Activated T-cell treated with anti-CD3 and anti-CD28 coated beads, Interleukin-2, amount 50 U/mL, for 48 hours (primary cell): Measurements from ENCODE around the gene ZNF474.

Experiments used
- DNase-seq, 2 experiments: peaks; one replicate each; pipeline ENCODE4 v3.0.0-alpha.2; 2020

Gene ZNF474

DNA sequence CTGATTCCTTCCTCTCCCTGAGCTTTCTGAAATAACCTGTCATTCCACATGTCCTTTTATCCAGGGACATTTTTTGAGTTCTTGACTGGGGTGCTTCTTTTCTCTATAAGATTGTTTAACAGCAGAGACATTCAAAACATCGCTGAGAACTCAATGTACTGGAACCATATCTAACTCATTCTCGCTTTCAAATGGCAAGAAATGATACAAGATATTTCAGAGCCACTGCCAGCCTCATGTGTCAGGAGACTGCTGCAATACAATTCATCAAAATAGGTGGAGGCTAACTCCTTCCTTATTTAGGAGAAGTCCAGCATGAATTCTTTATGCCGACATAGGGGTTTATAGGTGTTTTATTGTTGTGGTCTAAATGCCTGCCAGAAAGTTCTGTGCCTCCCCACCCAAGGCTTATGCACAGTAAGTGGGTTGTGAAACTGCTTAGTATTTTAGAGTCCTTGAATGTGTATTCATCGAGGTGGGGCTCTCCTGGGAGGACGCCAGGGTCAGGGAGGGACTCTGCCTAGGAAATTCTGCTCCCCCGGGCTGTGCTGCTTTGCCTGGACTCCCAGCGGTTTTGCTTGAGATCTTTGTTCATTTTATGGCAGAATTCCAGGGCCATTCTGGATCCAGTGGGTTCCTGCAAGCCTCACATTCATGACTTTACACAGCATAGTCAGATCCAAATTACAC, 53.9 kb downstream of the ZNF474 start:
- no peak for DNase-seq

DNA sequence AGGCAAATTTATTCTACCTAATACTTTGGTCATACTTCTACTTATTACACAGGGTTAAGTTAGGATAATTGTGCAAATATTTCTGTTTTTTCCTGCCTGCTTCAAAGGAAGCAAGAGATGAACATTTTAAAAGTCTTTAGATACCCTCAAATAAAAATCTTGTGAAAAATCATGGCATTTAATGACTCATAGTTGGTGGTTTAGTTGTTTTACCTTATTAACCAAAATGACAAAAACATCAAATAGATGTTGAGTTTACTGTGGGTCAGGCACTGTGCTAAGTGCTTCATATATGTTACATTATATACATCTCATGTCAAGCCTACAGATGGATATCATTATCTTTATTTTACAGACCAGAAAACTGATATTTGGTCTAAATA, 54.4 kb downstream of the ZNF474 start:
- DNase-seq, result no peak

DNA sequence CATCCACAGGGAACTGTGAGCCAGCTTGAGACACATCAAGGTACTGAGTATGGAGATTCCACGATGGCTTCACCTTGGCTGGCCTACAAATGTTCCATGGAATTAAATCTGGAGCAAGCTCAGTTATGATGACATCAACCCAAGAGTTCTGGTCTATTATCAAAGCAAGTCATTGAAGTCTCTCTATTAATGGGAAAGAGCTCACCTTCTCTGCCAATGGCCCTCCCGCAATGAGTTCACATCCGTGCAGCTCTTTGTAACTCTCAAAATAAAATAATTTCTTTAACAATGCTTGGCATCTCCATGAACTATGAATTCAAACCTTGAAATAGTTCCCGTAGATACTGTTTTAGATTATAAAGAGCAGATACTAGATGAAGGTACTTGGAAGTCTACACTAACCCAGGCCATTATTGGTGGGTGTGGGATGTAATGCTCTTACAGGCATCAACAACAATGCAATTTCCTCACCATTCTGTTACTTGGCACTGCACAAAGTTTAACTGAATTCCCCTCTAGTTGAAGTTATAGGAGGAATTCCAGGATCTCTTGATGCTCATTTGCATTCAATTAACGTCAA, 55.4 kb downstream of the ZNF474 start:
- no peak for DNase-seq

DNA sequence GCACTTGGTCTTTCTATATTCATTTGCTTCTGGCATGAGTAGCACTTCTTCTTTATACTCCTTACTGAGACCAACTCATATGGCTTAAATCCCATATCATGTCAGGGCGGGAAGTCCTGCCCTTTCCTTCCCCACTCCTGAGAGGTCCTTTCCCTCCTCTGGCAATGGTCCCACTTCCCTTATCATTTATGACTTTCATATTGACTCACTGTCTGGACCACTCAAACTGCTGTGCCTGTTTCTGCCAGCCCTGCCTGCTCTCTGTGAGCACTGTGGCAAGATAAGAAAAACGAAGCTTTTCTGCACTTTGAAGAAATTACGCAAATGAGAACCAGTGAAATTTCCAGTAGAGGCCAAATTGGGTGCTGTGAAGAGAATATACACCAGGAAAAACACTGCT, 58.1 kb downstream of the ZNF474 start:
- no peak for DNase-seq

DNA sequence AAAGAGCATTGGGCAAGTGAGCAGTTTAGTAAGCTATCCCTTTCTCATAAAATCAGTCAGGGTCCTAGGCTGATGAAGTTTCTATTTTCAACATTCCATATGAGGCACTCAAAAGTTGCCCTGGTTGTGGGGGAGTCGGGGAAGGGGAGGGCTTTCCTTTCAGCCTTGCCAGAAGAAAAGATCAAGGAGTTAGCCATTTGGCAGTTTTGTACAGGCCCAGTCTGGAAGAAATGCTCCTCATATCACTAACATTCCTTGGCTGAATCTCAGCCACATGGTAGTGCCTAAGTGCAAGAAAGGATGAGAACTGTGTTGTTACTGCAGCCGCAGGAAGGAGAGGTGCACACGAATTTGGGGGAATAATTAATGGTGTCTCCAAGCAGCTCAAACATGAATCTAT, 60.8 kb downstream of the ZNF474 start:
- no peak for DNase-seq

DNA sequence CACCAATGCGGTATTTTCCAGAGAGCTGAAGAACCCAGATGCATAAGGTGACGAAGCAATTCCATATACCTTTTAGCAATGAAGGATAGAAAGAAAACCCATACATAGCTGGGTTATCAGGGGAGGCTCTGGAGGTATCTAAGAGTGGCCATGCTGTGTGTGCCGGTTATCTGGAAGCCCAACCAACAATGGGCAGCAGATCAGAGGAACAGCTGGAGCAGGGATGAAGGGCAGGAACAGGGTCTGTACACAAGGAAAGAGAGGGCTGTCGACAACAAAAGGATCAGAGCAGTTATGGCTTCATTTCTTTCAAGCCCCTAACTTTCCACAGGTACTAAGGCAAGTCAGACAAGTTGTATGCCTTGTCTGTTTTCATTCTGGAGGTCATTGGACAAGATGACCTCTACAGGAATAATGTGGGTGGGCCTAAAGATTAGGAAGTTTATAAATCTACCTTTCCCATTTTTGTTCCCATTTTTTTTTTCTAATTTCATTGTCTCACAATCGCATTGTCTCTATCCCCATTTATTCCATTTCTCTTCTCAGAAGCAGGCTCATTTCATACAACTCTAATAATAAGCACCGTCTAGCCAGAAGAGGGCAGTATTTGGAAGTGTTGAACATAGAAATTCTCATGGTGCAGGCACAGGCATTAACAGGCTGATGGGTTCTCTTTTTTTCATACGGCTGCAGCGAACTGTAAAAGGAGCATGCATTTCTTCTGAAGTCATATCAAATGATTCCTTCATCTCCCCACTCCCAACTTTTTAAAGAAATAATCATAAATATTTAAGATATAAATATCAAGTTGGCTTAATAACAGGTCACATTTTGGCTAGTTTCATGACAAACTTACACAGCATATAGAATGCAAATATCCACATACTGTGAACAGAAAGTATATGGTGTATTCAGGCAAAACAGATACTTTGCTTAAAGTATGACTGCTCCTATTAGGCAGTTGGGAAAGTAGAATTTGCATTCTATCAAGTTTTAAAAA, 63.5 kb downstream of the ZNF474 start:
- DNase-seq, result no peak

DNA sequence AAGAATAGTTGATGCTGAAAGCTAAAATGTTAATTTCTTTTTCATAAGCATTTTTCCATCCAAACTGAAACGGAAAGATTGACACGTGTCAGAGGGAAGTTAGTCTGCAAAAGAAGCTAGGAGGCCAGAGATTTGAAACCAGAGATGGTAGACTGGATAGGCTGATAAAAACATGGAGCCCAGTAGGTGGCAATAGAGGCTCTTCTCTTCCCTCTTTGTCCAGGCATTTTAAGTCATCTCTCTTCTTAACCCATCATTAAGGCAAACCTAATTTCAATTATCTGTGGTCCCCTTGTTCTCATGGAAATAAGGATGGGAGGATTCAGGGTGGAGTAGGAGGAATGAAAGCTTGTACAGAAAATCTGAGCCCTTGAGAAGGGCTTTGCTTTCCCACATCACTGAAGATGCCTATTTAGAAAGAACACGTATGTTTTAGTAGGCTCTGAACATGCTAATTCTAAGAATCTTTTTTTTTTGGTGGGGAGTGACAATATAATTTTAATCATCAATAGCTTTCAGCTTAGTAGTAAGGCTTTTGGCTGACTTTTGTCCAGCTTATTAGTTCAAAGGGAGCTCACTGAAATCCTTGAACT, 66.6 kb downstream of the ZNF474 start:
- DNase-seq, result no peak

DNA sequence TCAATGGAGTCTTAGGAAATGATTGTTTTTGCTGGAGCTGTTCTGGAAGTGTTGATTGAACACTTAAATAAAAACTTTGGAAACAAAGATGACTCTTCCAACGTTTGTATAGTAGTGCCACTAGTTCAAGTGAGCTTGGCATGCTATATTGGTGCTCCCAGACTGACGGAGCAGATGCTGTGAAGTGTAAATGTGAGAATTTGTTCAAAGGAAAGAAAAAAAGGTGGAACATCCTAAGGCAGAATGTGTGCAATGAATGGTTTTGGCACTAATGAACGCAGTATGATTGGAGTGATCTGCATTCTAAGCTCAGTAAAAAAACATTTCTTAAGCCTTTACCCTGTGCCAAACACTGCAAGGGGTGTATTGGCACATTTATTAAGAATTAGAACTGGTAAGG, 69.8 kb downstream of the ZNF474 start:
- DNase-seq, result no peak

DNA sequence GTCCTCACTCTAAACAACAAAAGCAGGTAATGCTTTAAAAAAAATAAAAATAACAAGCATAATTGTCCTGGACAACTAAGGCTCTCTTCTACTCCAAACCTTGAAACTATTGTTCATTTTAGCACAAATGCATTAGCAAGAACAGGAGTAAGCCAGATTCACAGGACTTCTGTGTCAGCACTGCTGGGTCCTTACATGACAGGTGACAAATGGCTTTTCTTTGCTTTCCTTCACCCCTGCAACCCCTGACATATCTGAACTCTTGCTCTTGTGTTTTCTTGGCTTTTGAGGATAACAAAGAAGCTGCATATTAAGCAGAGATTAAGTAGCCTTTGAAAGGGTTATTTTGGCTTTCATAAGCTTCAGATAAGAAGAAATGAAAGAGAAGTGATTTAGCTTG, 71.1 kb downstream of the ZNF474 start:
- DNase-seq, result no peak

DNA sequence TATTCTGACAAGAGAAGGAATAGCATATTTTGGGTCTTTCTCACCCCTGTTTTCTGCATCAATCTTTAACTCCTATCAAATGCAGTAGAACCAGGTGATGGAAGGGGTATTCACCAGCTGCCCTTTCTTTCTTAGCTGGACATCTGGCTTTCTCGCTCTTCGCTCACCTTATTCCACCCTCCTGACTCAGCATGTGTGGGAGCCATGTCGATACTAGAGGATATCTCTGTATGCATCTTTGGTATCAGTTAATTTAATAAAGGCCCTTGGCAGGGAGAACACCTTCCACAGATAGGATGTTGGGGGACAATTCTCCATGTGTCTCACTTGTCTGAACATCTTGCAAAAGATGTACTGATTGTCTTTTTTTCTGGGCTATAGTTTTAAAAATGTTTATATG, 71.5 kb downstream of the ZNF474 start:
- DNase-seq, result no peak

DNA sequence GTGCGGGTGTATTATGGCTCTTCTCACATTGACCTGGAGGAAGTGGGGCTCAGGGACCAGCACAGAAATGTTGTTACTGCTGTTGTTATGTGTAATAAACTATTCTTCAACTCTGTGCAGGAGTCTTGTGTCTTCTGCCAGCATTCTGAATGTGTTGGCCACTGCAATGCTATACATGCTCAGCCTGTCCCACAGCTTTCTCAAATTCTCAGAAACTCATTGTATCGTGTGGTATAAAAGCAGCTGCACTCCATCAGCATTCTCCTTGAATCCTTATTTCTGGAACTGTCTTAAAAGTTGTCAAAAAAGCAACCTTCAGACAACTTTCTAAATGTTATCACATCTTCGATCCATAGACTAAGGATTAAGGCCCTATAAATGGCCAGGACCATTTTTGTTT, 72.0 kb downstream of the ZNF474 start:
- no peak for DNase-seq

DNA sequence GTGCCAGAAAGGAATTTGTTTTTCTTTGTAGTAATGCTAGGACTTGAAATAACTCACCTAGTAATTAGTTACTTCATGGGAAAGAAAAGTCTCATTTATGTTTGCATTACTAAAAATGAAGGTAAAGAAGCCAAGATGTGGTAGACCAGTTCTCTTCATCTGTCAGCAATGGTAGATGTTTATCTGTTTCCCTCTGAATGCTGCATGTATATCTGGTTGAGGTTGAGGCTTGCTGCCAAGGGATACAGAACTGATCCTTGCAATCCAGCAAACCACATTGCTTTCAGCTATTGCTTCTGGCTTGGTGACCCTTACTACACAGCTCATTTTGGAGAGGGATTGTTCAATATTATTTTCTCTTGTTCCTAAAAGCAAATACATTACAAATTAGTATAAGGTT, 73.6 kb downstream of the ZNF474 start:
- DNase-seq, result no peak
